Sigmoid colon (tissue), 4 donors: ENCODE measurements around the gene WNT7A.

Source experiments
- CTCF ChIP-seq, 4 experiments: fragments of 450-650 bp in 3 of 4; fragments of 200-600 bp in 1 of 4; IDR thresholded peaks; one replicate each; pipeline ENCODE4 v1.5.1; 2016 to 2019; ENCODE audit warnings: antibody characterized with exemption in 4 of 4, mild to moderate bottlenecking in 3 of 4, moderate library complexity in 2 of 4
- EP300 ChIP-seq, 4 donors: sonication (generic); formaldehyde crosslinking; IDR thresholded peaks; one replicate each; pipeline ENCODE4 v1.6.1; 2017; ENCODE audit warnings: antibody characterized with exemption in 4 of 4
- POLR2A ChIP-seq, 2 donors: fragments of 450-650 bp; IDR thresholded peaks; one replicate each; pipeline ENCODE4 v1.6.1; 2016; ENCODE audit warnings: antibody characterized with exemption in 2 of 2, mild to moderate bottlenecking in 2 of 2, moderate library complexity in 2 of 2

GRCh38 chr3:13767896-13768295 lies 112.0 kb downstream of the WNT7A start:
- TF ChIP-seq POLR2A (IDR thresholded peaks at IDR 0.05) = no peak
- no peak for TF ChIP-seq CTCF (IDR thresholded peaks at IDR 0.05)
- TF ChIP-seq EP300 (IDR thresholded peaks at IDR 0.05) = no peak
